Bronchial epithelial cell (primary cell): Measurements from ENCODE around the gene SF3A2. TPM values are rescaled to one million over a fixed set of nuclear protein-coding genes. Genes with fewer than 3 reads are reported as not detected.

Experiments
- DNase-seq: peaks from one replicate; pipeline ENCODE4 v3.0.0-alpha.2; 2010; ENCODE audit warnings: low read depth
- FAIRE-seq: peaks from 2 replicates; lab custom pipeline; 2011; peaks lifted over from hg19 to GRCh38; lab: Jason Lieb, UNC
- H3K27me3 ChIP-seq: 2 replicates; pipeline ENCODE4 v1.5.1; 2011; ENCODE audit warnings: low read length; ENCODE audit not compliant: control insufficient read depth, insufficient read depth
- H3K36me3 ChIP-seq: 2 replicates; pipeline ENCODE4 v1.5.1; 2011; ENCODE audit warnings: low read length; ENCODE audit not compliant: control insufficient read depth, insufficient read depth
- H3K4me3 ChIP-seq: 2 replicates; pipeline ENCODE4 v1.5.1; 2011; ENCODE audit warnings: mild to moderate bottlenecking, low read depth, low read length, control low read depth
- total RNA-seq: library from RNA; depleted of rRNA; stranded (reverse); fragments of >200 nt; gene quantifications from 2 replicates; pipeline ENCODE4 v1.2.1, GENCODE V29; 2014
- TF ChIP-seq, protein P1 (sequence below): IDR thresholded peaks from 2 replicates; pipeline ENCODE4 v1.5.1; 2011; ENCODE audit warnings: mild to moderate bottlenecking, moderate library complexity, low read length, control low read depth, inconsistent platforms; ENCODE audit not compliant: insufficient read depth, severe bottlenecking

Gene SF3A2
- total RNA-seq, 1 donor from 2014 or later: 24.2 TPM

DNA sequence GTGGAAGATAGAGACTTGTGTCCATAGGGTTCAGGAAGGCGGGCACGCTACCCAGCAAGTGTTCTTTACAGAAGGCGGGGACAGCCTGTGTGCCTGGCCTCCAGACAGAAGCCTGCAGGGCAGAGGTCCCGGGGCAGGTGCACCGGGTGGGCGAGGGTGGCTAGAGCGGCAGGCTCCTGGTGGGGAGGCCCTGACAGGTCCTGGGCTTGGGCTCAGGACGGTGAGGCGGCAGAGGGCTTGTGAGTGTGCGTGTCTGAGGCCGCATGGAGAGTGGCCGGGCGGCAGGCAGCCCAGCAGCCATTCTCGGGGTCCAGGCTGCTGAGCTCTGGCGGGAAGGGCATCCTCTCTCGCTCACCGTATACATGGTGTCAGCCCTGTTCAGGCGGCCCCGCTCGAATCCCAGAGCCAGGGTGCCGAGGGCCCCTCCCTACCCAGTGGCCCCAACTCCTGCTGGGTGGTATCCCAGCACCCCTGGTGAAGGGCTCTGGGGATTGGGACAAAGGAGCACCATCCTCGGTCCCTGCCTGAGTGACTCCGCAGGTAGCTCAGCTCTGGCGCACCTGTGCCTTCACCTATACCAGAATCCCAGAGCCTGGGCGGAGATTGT, 9.5 kb downstream of the SF3A2 start:
- DNase-seq: no peak
- Histone ChIP-seq H3K27me3 (peaks cover 10% of the 10 kb centered on the region), H3K4me3 (no peak overlapping the region), H3K36me3 (peaks cover 42% of the 10 kb centered on the region)
- TF ChIP-seq, protein P1, sequence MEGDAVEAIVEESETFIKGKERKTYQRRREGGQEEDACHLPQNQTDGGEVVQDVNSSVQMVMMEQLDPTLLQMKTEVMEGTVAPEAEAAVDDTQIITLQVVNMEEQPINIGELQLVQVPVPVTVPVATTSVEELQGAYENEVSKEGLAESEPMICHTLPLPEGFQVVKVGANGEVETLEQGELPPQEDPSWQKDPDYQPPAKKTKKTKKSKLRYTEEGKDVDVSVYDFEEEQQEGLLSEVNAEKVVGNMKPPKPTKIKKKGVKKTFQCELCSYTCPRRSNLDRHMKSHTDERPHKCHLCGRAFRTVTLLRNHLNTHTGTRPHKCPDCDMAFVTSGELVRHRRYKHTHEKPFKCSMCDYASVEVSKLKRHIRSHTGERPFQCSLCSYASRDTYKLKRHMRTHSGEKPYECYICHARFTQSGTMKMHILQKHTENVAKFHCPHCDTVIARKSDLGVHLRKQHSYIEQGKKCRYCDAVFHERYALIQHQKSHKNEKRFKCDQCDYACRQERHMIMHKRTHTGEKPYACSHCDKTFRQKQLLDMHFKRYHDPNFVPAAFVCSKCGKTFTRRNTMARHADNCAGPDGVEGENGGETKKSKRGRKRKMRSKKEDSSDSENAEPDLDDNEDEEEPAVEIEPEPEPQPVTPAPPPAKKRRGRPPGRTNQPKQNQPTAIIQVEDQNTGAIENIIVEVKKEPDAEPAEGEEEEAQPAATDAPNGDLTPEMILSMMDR: no peak
- no peak for FAIRE-seq

DNA sequence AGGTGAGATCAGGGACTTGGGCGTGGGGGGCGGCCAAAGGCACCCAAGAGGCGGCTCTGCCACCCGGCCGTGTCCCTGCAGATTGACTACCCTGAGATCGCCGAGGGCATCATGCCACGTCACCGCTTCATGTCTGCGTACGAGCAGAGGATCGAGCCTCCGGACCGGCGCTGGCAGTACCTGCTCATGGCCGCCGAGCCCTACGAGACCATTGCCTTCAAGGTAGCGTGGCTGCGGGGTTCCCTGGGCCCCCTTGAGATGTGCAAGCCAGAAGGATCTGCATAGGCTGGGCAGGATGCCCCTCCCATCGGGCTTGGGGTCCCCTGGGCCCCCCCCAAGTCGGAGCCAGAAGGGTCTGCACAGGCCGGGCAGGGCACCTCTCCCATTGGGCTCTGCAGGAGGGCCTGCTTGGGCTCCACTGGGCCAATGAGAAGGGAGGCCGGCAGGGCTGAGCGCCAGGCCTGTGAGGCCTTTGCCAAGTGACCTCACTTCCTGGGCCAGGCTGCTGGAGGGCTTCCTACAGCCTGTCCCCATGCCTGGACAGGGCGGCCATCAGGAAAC, 10.3 kb downstream of the SF3A2 start:
- DNase-seq (no peak), FAIRE-seq (no peak)
- TF ChIP-seq, protein P1: no peak
- H3K36me3 ChIP-seq: peaks cover 40% of the 10 kb centered on the region
- no peak overlapping the region for H3K4me3 ChIP-seq
- H3K27me3 ChIP-seq: peaks cover 14% of the 10 kb centered on the region

DNA sequence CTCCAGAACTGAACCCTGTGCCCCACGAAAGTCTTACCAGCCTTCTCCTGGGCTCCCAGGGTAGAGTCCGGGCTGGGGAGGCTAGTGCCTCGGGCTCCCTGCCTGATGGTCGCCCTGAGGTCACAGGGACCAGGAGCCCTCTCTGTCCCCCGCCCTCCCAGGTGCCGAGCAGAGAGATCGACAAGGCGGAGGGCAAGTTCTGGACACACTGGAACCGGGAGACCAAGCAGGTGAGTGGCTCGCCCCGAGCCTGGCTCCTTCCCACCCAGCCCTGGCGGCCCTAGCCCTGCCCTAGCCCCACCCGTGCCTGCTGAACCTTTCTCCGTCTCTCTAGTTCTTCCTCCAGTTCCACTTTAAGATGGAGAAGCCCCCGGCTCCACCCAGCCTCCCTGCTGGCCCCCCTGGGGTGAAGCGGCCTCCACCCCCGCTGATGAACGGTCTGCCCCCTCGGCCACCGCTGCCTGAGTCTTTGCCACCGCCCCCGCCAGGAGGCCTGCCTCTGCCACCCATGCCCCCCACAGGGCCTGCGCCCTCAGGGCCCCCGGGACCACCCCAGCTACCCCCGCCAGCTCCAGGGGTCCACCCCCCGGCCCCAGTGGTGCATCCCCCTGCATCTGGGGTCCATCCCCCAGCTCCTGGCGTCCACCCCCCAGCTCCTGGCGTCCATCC, 10.9 kb downstream of the SF3A2 start:
- TF ChIP-seq, protein P1: no peak
- no peak for FAIRE-seq
- DNase-seq: no peak
- Histone ChIP-seq H3K4me3 (no peak overlapping the region), H3K36me3 (peaks cover 36% of the 10 kb centered on the region), H3K27me3 (peaks cover 19% of the 10 kb centered on the region)

DNA sequence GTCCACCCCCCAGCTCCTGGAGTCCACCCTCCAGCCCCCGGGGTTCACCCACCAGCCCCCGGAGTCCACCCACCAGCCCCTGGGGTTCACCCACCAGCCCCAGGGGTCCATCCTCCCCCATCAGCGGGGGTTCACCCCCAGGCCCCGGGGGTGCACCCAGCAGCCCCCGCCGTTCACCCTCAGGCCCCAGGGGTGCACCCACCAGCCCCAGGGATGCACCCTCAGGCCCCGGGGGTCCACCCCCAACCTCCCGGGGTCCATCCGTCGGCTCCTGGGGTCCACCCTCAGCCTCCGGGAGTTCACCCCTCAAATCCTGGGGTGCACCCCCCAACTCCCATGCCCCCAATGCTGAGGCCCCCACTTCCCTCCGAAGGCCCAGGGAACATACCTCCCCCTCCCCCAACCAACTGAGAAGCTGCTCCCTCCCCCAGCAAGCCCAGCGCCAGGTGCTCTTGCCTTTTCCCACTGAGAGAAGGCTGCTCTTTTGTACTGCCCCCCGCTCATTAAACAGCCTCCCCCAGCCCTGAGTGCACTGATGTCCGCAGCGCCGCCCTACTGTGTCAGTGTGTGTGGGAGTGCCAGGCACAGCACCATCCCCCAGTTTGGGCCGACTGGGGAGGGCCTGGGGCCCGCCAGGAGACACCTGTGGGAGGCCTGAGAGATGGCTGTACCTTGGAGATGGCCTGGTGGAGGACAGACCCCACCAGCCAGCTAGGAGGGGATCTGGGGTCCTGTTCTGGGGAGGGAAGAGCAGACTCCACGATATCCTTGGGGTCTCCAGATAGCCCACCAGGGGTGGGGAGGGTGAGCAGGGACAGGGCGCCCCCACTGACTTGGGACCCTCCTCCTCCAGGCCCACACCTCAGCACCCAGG, 11.7 kb downstream of the SF3A2 start:
- FAIRE-seq (no peak), DNase-seq (no peak)
- Histone ChIP-seq H3K36me3 (peaks cover 30% of the 10 kb centered on the region), H3K27me3 (peaks cover 27% of the 10 kb centered on the region), H3K4me3 (no peak overlapping the region)
- TF ChIP-seq, protein P1: no peak

DNA sequence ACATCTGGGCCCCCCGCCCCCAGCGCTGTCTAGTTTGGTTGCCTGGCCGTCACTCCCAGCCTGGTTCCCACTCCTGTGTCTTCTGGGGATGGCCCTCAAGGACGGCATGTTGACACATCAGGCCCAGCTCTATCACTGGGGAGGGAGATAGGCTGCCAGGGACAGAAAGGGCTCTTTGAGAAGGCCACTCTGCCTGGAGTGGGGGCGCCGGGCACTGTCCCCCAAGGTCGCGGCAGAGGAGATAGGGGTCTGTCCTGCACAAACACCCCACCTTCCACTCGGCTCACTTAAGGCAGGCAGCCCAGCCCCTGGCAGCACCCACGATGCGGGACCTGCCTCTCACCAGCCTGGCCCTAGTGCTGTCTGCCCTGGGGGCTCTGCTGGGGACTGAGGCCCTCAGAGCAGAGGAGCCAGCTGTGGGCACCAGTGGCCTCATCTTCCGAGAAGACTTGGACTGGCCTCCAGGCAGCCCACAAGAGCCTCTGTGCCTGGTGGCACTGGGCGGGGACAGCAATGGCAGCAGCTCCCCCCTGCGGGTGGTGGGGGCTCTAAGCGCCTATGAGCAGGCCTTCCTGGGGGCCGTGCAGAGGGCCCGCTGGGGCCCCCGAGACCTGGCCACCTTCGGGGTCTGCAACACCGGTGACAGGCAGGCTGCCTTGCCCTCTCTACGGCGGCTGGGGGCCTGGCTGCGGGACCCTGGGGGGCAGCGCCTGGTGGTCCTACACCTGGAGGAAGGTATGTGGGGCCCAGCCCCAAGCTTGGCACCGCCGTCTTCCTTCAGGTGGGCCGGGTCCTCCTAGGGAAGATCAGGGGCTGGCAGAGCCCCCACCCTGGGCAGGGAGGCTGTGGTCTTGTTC, 12.6 kb downstream of the SF3A2 start, which contains the start of gene AMH:
AMH (plus strand) TSS at position 314 of the 857 bp plus-strand sequence; CDS start at position 324, 10 bp downstream.
- Histone ChIP-seq H3K27me3 (peaks cover 31% of the 10 kb centered on the region), H3K4me3 (no peak within 1 kb of the TSS), H3K36me3 (peaks cover 23% of the 10 kb centered on the region)
- TF ChIP-seq, protein P1: no peak
- DNase-seq (no peak), FAIRE-seq (no peak)
